ENCODE data around the gene ZNF827. TPM values are rescaled to one million over a fixed set of nuclear protein-coding genes. Genes with fewer than 3 reads are reported as not detected.
A peak's percentile ranks its signal among the peaks of the same experiment; 100 is the strongest.

Gene ZNF827
- total RNA-seq, 4 donors from 2014 or later: 3.0 to 11.0 (median 8.8) TPM

DNA sequence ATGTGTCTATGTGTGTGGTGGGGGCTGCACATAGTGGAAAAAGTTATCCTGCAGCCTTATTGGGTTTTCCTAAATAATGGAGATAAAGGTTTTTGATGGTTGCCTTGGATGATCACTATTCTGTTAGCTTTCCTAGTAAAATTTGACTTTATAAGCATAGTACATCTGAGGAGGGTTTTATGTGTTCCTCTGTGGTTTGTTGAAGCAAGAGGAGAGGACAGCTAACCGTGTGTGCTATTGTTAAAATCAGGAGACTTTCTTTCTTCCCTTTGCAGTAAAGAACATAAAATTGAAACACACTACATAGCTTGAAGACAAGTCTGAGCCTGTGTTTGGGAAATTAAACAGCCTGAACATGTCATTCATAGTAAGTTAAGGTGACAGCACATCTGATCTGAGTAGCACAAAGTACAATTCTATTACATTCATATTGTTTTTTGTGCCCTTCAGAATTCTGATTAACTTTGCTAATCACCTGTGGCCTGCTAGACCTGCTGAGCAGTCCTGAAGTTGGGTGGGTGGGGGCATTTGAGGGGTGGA is 221.9 kb downstream of the ZNF827 start:
- no peak overlapping the region for H3K27ac ChIP-seq
- DNase-seq (ENCODE audit: low spot score in 2 of 2): no peak
- H3K4me1 ChIP-seq: peaks cover 4% of the 10 kb centered on the region
- no peaks in the 10 kb centered on the region for H3K27me3 ChIP-seq
- WGBS: 44% methylated on average over 1 of the region's 1 CpG
- no peaks in the 10 kb centered on the region for H3K9me3 ChIP-seq
- no peak for TF ChIP-seq EP300 (IDR thresholded peaks at IDR 0.05)
- no peak for TF ChIP-seq POLR2A (IDR thresholded peaks at IDR 0.05)
- TF ChIP-seq POLR2AphosphoS5 (IDR thresholded peaks at IDR 0.05): no peak
- TF ChIP-seq, protein P1, sequence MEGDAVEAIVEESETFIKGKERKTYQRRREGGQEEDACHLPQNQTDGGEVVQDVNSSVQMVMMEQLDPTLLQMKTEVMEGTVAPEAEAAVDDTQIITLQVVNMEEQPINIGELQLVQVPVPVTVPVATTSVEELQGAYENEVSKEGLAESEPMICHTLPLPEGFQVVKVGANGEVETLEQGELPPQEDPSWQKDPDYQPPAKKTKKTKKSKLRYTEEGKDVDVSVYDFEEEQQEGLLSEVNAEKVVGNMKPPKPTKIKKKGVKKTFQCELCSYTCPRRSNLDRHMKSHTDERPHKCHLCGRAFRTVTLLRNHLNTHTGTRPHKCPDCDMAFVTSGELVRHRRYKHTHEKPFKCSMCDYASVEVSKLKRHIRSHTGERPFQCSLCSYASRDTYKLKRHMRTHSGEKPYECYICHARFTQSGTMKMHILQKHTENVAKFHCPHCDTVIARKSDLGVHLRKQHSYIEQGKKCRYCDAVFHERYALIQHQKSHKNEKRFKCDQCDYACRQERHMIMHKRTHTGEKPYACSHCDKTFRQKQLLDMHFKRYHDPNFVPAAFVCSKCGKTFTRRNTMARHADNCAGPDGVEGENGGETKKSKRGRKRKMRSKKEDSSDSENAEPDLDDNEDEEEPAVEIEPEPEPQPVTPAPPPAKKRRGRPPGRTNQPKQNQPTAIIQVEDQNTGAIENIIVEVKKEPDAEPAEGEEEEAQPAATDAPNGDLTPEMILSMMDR (IDR thresholded peaks at IDR 0.05): no peak
- no peak overlapping the region for H3K4me3 ChIP-seq
- H3K36me3 ChIP-seq: no peaks in the 10 kb centered on the region

DNA sequence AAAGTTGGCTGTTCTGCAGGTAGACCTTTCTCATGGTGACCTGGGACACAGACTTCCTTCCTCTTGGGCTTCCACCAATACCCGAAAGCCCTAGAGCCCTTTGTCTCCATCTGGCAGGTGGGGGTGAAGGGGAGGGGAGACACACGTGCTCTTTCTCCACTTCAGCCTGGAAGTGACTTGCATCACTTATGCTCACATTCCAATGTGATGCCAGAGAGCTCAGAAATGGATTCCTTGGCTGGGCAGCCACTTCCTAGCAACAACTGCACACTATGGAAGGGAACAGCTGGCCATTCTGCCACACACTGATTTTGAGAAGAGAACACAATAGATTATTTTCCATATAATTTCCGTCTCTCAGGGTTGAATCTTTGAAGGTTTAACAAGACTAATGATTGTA is 222.4 kb downstream of the ZNF827 start:
- no peaks in the 10 kb centered on the region for H3K27me3 ChIP-seq
- H3K4me3 ChIP-seq: no peak overlapping the region
- H3K36me3 ChIP-seq: no peaks in the 10 kb centered on the region
- no peak for TF ChIP-seq EP300 (IDR thresholded peaks at IDR 0.05)
- TF ChIP-seq, protein P1 (IDR thresholded peaks at IDR 0.05): no peak
- no peak for TF ChIP-seq POLR2A (IDR thresholded peaks at IDR 0.05)
- TF ChIP-seq POLR2AphosphoS5 (IDR thresholded peaks at IDR 0.05): no peak
- no peak overlapping the region for H3K27ac ChIP-seq
- H3K4me1 ChIP-seq: peaks cover 2% of the 10 kb centered on the region
- DNase-seq (ENCODE audit: low spot score in 2 of 2): no peak
- WGBS: 50% methylated on average over 3 of the region's 3 CpGs
- no peaks in the 10 kb centered on the region for H3K9me3 ChIP-seq

DNA sequence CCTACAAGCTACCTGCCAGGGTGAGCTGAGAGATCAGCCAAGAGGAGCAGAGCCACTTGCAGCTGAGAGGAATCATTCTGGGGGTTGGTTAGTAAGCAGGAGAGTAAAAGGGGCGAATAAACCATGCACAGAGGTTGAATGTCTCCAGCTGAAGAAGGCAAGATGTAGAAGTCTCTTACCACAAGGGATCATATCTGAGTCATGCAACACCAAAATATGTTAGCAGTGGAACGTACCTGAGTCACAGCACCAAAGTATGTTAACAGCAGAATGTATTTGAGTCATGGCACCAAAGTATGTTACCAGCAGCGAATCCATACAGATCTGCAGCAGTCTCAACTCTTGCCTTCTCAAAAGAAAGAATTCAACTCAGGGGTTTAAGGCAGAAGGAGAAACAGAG is 228.8 kb downstream of the ZNF827 start:
- Histone ChIP-seq H3K27me3 (no peaks in the 10 kb centered on the region), H3K4me1 (peaks cover 17% of the 10 kb centered on the region), H3K27ac (peak overlapping the region; percentile 9), H3K4me3 (no peak overlapping the region), H3K9me3 (no peaks in the 10 kb centered on the region), H3K36me3 (no peaks in the 10 kb centered on the region)
- WGBS: 69% methylated on average over 3 of the region's 3 CpGs
- DNase-seq (ENCODE audit: low spot score in 2 of 2): no peak
- TF ChIP-seq EP300 (IDR thresholded peaks at IDR 0.05): no peak
- TF ChIP-seq, protein P1 (IDR thresholded peaks at IDR 0.05): no peak
- TF ChIP-seq POLR2A (IDR thresholded peaks at IDR 0.05): no peak
- no peak for TF ChIP-seq POLR2AphosphoS5 (IDR thresholded peaks at IDR 0.05)

DNA sequence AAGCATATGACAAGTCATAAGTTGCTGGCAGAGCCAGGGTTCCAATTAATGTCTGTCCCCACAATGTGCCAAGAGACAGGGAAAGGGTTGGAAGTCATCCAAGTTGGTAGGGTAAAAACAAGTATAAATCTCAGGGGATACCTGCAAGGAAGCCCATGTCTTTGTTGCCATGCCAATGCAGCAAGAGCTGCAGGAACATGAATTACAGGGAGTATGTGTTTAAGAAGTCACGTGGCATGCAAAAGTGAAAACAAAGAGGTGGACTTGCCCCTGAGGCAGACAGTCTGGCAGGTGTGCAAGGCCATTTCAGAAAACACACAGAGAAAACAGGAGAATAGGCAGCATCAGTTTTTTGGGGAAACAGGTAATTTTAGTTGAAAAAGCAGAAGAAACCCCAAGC is 229.3 kb downstream of the ZNF827 start:
- Histone ChIP-seq H3K27ac (peak overlapping the region; percentile 20), H3K4me3 (no peak overlapping the region), H3K27me3 (no peaks in the 10 kb centered on the region), H3K36me3 (no peaks in the 10 kb centered on the region), H3K4me1 (peaks cover 17% of the 10 kb centered on the region), H3K9me3 (no peaks in the 10 kb centered on the region)
- DNase-seq (ENCODE audit: low spot score in 2 of 2): no peak
- 52% methylated on average over 1 of the region's 1 CpG for WGBS
- no peak for TF ChIP-seq POLR2AphosphoS5 (IDR thresholded peaks at IDR 0.05)
- TF ChIP-seq EP300 (IDR thresholded peaks at IDR 0.05): no peak
- TF ChIP-seq, protein P1 (IDR thresholded peaks at IDR 0.05): no peak
- no peak for TF ChIP-seq POLR2A (IDR thresholded peaks at IDR 0.05)

Other genes starting within 250 kb of the ZNF827 start
- gene LSM6, start 236.9 kb upstream of the ZNF827 start, total RNA-seq: 10 to 100 TPM; 14.7 to 30.2 (median 25.2) TPM